A549 (cell line): ENCODE data around the gene RASGRP1.

Source experiments
- CTCF ChIP-seq: fragments of >200 bp; sonication (Bioruptor Twin); formaldehyde crosslinking; IDR thresholded peaks from 3 replicates; pipeline ENCODE4 v1.5.1; 2016
- EP300 ChIP-seq, 2 experiments: fragments of >200 bp; sonication (Bioruptor Twin); formaldehyde crosslinking; IDR thresholded peaks; 2 replicates in 1 of 2; 3 replicates in 1 of 2; pipeline ENCODE4 v1.6.1; 2016 to 2017
- HDAC2 ChIP-seq: fragments of 200-600 bp; sonication (generic); IDR thresholded peaks from 2 replicates; pipeline ENCODE4 v1.6.1; 2016
- HOXB5 ChIP-seq: fragments of 250-450 bp; sonication (Bioruptor Pico); IDR thresholded peaks from 2 replicates; pipeline ENCODE4 v1.5.0; 2020; ENCODE audit warnings: mild to moderate bottlenecking, moderate library complexity
- PHF8 ChIP-seq: fragments of 200-600 bp; sonication (generic); IDR thresholded peaks from 2 replicates; pipeline ENCODE4 v1.6.1; 2016; ENCODE audit warnings: low read depth, mild to moderate bottlenecking, antibody characterized with exemption, moderate library complexity, borderline replicate concordance
- POLR2A ChIP-seq: IDR thresholded peaks from 2 replicates; pipeline ENCODE4 v1.6.1; 2012; ENCODE audit warnings: mild to moderate bottlenecking, low read length
- RAD21 ChIP-seq, 2 experiments: fragments of >200 bp in 1 of 2; sonication (Bioruptor Twin) in 1 of 2; formaldehyde crosslinking in 1 of 2; IDR thresholded peaks in 1 of 2; conservative IDR thresholded peaks in 1 of 2; 2 replicates in 1 of 2; 3 replicates in 1 of 2; pipeline ENCODE4 v1.6.1; 2012 to 2018; ENCODE audit warnings: inconsistent platforms in 1 of 2
- USF2 ChIP-seq: fragments of 450-650 bp; IDR thresholded peaks from 2 replicates; pipeline ENCODE4 v1.6.1; 2014; ENCODE audit warnings: antibody characterized with exemption
- ZFP36 ChIP-seq: fragments of 450-650 bp; IDR thresholded peaks from 2 replicates; pipeline ENCODE4 v1.6.1; 2014; ENCODE audit warnings: borderline replicate concordance; ENCODE audit not compliant: partially characterized antibody

GRCh38 chr15:38576261-38576660, 11.6 kb upstream of the RASGRP1 start:
- no peak for TF ChIP-seq CTCF
- TF ChIP-seq POLR2A: no peak
- no peak for TF ChIP-seq EP300 (IDR thresholded peaks at IDR 0.05)
- TF ChIP-seq HDAC2: no peak
- TF ChIP-seq PHF8: no peak
- TF ChIP-seq HOXB5: no peak
- no peak for TF ChIP-seq RAD21 (conservative IDR thresholded peaks at IDR 0.05 in 1 of 2, IDR thresholded peaks at IDR 0.05 in 1 of 2)
- TF ChIP-seq ZFP36: no peak
- TF ChIP-seq USF2: no peak
